Nephron progenitor cell (in vitro differentiated cells): ENCODE data around the gene CCDC197.
A peak's percentile ranks its signal among the peaks of the same experiment; 100 is the strongest.

Experiments used
- DNase-seq: peaks from one replicate; pipeline ENCODE4 v3.0.0; 2021
- H3K27ac Mint-ChIP-seq: 2 replicates; pipeline ENCODE4 v1.8.0; 2021; ENCODE audit warnings: mild to moderate bottlenecking, moderate library complexity, mixed read lengths
- H3K27me3 Mint-ChIP-seq: 2 replicates; pipeline ENCODE4 v1.8.0; 2021; ENCODE audit warnings: mild to moderate bottlenecking, low read depth, mixed read lengths; ENCODE audit not compliant: poor library complexity
- H3K36me3 Mint-ChIP-seq: 2 replicates; pipeline ENCODE4 v1.8.0; 2021; ENCODE audit warnings: low read depth, mixed read lengths
- H3K4me1 Mint-ChIP-seq: 2 replicates; pipeline ENCODE4 v1.8.0; 2021; ENCODE audit warnings: mixed read lengths
- H3K4me3 Mint-ChIP-seq: 2 replicates; pipeline ENCODE4 v1.8.0; 2021; ENCODE audit warnings: mild to moderate bottlenecking, moderate library complexity, mixed read lengths
- H3K9me3 Mint-ChIP-seq: 2 replicates; pipeline ENCODE4 v1.8.0; 2021; ENCODE audit warnings: mild to moderate bottlenecking, moderate library complexity, mixed read lengths
- TF ChIP-seq, protein P1 (sequence below): fragments of 200-600 bp; sonication (generic); IDR thresholded peaks from 2 replicates; pipeline ENCODE4 v1.5.0; 2021; ENCODE audit warnings: antibody characterized with exemption

The CCDC197 gene

DNA sequence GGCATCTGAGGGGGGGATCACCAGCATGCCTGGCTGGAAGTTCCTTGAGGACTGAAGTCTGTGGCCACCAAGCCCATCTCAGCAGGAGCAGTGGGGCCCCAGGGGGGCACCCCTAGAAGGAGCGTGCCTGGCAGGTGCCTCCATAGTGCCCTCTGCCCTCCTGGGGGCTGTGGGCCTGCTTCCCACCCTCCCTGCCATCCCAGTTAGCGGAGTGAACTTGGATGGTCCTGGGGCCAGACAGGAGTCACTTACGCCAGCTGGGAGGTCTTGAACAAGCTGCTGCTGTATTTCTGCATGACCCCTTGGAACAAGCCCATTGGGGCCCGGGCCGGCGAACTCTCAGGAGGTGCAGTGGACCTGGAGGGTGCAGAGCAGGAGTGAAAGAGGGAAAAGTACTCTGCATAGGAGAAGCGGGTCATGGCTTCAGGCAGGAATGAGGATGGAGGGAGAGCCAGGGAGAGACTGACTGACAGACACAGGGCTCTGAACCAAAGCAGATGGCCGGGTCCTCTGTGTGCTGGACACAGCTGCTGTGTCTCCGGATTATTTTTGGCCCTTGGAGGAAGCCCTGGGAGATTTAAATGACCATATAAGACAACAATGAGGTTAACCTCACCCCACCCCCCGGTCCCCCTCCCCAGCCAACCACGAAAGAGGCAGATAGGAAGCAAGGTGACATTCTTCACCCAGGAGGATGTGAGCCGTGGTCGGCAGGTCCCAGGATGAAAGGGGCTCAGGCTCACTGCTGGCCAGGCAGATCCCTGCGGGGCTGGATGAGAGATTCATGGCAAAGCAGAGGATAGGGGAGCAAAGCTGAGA, 40.4 kb upstream of the CCDC197 start:
- Mint-ChIP-seq H3K27me3 (peaks cover 22% of the 10 kb centered on the region), H3K36me3 (no peaks in the 10 kb centered on the region), H3K9me3 (no peaks in the 10 kb centered on the region), H3K27ac (peak overlapping the region; percentile 79), H3K4me1 (peaks cover 70% of the 10 kb centered on the region), H3K4me3 (no peak overlapping the region)
- no peak for DNase-seq
- TF ChIP-seq, protein P1, sequence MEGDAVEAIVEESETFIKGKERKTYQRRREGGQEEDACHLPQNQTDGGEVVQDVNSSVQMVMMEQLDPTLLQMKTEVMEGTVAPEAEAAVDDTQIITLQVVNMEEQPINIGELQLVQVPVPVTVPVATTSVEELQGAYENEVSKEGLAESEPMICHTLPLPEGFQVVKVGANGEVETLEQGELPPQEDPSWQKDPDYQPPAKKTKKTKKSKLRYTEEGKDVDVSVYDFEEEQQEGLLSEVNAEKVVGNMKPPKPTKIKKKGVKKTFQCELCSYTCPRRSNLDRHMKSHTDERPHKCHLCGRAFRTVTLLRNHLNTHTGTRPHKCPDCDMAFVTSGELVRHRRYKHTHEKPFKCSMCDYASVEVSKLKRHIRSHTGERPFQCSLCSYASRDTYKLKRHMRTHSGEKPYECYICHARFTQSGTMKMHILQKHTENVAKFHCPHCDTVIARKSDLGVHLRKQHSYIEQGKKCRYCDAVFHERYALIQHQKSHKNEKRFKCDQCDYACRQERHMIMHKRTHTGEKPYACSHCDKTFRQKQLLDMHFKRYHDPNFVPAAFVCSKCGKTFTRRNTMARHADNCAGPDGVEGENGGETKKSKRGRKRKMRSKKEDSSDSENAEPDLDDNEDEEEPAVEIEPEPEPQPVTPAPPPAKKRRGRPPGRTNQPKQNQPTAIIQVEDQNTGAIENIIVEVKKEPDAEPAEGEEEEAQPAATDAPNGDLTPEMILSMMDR: no peak

DNA sequence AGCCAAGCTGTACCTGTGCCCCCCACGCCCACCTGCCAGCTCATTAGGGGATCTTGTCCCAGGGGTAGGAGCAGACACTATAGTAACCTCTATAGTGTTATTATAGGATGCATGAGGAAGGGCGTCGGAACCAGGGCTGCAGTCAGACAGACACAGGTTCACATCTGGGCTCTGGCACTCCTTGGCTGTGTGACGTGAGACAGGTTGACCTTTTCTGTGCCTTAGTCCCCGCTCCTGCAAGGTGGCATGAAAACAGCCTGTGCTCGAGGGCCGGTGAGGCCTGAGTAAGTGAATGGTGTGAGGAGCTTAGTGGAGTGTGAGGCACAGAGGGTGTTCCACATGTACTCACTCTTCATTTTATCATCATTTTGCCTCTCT, 39.8 kb upstream of the CCDC197 start:
- TF ChIP-seq, protein P1: no peak
- DNase-seq: no peak
- Mint-ChIP-seq H3K27me3 (peaks cover 24% of the 10 kb centered on the region), H3K9me3 (no peaks in the 10 kb centered on the region), H3K4me1 (peaks cover 75% of the 10 kb centered on the region), H3K4me3 (no peak overlapping the region), H3K36me3 (no peaks in the 10 kb centered on the region), H3K27ac (no peak overlapping the region)

DNA sequence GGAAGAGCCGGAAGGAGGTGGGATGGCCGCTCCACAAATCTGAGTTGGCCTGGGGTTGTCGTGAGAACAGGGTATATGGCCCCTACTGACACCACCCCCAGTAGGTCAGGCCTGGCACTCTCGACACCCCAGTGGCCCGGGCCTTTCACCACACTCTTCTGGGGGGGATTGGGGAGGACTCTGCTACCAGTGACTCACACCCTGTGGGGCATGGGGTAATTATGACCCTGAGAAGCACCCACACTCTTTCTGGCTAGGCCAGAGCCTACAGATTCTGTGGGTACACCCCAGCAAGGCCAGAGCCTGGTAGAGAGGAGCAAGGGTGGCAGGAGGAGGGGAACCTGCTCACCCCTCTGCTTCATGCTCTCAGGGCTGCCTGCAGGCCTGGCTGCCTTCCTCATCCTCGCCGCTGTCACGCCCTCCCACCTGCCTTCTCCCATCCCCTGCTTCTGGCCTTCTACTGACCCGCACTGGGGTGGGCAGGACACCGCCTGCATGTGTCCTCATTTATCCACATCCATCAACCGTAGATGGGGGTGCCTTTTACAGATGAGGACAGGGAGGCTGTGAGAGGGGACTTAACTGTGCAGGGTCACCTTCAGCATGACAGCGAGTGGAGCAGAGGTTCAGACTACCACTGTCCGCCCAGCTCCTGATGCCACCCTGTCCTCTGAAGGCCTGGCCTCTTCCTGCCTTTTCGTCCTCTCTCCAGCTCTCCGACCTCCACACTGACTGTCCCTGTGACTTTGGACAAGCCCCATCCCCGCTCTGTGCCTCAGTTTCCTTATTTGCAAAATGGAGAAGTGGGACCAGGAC, 39.1 kb upstream of the CCDC197 start:
- no peak for DNase-seq
- peaks cover 79% of the 10 kb centered on the region for H3K4me1 Mint-ChIP-seq
- H3K36me3 Mint-ChIP-seq: no peaks in the 10 kb centered on the region
- peaks cover 23% of the 10 kb centered on the region for H3K27me3 Mint-ChIP-seq
- TF ChIP-seq, protein P1: no peak
- no peak overlapping the region for H3K27ac Mint-ChIP-seq
- H3K9me3 Mint-ChIP-seq: no peaks in the 10 kb centered on the region
- H3K4me3 Mint-ChIP-seq: no peak overlapping the region

DNA sequence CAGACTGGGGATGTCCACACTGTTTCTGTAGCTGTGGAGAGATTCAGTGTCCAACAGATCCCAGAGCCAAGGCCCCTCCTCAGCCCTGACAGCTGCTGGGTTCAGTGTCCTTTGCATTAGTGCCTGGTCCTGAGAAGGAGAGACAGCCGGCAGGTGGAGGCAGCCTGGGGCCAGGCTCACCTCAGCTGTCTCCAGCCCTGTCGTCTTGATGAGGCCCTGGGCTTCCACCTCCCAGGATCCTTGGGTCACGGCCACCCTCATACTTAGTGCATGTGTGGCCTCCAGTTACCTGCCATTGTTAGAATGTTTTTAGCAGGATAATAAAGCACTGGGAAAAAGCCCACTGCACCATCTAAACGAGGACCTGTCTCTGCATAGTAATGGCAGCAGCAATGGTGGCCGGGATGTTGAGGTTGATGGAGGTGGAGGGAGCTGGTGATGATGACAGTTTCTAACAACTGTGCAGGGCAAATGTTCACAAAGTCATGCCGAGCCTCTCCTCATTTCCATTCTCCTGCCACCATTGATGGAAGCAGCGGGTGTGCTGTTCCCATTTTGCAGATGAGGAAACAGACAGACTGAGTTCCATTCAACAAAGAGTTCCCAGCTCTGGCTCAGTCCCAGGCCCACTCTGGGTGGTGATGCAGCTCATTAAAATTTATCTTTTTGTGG, 38.4 kb upstream of the CCDC197 start:
- Mint-ChIP-seq H3K27ac (no peak overlapping the region), H3K4me1 (peaks cover 81% of the 10 kb centered on the region), H3K4me3 (no peak overlapping the region), H3K36me3 (no peaks in the 10 kb centered on the region), H3K9me3 (no peaks in the 10 kb centered on the region), H3K27me3 (peaks cover 15% of the 10 kb centered on the region)
- DNase-seq: no peak
- TF ChIP-seq, protein P1: no peak

DNA sequence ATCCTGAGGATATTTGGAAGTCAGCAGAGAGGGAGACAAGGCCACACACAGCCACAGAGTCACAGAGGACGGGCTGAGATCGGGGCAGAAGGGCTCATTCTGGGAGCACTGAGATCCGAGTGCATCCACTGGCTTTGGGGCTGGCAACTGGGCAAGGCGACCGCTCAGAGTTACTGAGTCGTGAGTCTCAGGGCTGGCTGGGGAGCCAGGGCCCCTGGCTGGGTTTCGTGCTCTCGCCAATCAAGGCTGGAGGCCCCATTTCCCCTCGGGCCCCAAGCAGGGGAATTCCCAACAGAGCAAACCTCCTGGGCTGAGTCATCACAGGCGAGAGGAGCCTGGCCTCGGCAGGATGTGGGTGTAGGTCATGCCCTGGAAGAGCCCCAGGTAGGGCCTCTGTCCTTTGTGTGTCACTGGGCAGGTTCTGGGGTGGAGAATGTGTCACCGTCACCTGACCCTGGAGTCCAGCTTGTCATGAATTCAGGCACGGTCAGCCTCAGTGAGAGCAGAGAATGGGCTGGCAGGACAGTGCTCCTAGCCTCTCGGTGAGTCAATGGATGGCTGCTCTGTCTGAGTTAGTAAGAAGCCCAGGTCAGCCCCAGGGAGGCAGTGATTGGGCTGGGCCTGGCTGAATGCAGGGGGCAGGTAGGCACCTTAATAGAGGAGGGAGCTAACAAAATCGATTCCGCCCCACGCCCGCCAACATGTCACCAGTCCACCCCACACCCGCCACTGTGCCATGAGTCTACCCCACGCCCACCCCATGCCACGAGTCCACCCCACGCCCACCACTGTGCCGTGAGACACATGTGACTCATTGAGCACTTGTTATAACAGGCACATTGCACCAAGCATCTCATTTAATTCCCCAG, 37.6 kb upstream of the CCDC197 start:
- Mint-ChIP-seq H3K4me3 (no peak overlapping the region), H3K4me1 (peaks cover 81% of the 10 kb centered on the region), H3K27me3 (peaks cover 14% of the 10 kb centered on the region), H3K36me3 (no peaks in the 10 kb centered on the region), H3K27ac (no peak overlapping the region), H3K9me3 (no peaks in the 10 kb centered on the region)
- DNase-seq: no peak
- TF ChIP-seq, protein P1: no peak
